ENCODE results near the gene ALDH3B2.
"Not testable (repeated sequence)": the region's sequence is repeated elsewhere in the genome, so short reads cannot be mapped to it uniquely, and the experiment has no call there.

Gene ALDH3B2

DNA sequence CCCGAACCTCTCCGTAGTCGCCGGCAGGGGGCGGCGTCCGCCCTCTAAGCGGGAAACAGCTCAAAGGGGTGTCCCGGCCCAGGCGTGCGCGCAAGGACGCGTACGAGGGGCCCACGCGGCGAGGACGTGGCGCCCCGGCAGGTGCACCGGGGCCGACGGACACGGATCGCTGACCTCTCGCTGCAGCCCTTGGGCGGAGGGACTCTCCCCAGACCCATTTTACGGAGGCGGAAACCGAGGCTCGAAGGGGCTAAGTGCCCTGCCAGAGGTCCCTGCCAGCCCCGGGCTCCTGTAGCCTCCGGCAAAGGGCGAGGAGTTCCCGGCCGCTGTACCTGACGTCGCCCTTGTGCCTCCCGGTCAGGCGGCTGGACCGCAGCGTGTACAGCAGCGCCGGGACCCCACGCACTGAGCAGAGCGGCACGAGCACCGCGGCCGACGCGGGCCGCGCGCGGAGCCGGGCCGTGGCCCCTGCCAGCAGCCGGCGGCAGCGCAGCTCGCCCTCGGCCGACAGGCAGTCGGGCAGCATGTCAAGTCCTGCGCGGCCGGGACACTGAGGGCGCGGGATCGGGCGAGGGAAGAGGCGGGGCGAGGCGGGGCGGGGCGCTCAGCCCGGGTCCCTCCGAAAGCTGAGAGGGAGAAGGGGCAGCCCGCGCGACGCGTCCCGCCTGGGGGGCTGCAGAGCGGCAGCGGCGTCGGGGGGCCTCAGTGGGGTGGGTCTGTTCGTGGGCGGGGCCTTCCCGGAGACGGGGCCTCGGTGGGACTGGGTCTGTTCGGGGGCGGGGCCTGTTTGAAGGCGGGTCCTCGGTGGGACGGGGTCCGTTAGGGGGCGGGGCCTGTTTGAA, 44.8 kb downstream of the ALDH3B2 start, which contains the start of gene NUDT8:
Gene NUDT8, minus strand, starts transcription at position 552 of the 842 bp plus-strand sequence. Its CDS starts 26 bp downstream, at position 526.
- DNase-seq (ENCODE audit: low read depth): peak; percentile 79

DNA sequence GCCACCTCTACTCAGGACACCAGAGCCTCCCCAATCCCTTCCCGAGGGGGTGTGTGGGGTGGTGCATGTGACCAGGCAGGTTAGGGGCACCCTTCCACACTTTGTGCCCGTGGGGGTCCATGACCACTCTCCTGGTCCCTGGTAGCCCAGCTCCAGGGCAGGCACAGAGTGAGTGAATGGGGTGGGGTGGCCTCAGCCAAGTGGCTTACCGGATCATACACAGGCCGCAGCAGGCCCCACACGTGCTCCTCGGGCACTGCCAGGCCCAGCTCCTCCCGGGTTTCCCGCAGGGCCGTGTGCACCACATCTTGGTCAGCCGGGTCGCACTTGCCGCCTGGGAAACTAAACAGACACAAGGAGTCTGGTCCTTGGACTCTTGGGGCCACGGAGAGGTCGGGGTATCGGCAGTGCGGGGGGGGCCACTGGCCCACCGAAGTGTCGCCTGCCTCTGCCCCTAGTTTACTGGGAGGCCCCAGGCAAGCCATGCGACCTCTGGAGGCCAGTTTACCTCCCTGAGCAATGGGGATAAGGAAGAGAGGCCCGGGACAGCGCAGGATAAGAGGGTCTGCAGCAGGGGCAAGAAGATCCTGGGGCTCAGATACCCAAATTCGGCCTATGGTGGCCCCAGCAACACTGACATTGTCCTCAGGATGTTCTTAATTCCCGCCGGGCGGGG, 45.6 kb downstream of the ALDH3B2 start:
- DNase-seq (ENCODE audit: low read depth): no peak

DNA sequence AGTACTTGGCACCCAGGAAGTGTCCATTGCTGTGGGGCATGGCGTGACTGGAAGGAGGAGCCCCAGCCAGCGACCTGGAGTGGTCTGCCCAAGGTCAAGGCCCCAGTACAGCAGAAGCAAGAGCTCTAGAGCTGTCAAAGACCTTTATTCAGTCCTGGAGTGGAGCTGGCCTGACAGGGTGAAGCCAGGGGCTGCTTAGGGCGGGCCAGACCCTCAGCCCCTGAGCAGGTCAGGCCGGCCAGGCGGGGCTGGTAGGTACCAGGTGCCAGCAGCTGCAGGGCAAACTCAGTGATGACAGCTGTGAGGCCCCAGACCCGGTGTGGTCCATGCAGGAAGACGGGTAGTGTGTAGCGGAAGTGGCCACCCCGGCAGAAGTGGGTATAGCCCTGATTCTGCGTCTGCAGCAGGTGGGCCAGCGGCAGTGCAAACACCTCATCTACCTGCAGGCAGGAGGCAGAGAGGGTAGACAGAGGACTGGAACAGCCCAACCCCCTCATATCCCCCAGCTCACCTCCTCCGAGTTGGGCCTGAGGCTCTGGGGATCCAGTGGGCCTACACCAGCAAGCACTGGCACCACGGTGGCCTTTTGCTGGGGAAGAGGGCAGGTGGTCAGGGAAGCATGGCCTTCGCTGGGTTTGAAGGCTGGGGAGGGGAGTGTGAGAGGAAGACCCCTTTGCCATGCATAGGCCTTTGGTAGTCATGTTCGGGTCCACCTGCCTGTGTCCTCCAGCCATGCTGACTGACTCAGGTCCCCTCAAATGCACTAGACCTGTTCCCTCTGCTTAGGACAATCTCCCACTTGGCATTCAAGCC, 46.4 kb downstream of the ALDH3B2 start:
- DNase-seq (ENCODE audit: low read depth): no peak

DNA sequence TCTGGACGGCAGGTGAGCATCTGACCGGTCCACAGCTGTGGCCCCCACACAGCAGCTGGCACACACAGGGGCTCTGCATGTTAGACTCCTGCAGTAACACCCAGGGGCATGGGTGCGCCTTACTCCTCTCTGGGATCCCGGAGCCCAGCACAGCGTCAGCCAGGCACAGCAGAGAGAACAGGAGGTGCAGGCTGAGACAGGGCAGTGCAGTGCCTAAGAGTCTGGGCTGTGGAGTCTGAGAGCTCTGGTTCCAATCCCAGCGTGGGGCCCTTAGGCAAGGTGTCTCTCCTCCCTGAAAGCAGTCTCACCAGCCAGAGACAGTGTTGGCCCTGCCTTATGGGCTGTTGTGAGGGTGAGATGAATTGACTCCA, 47.0 kb downstream of the ALDH3B2 start:
- no peak for DNase-seq (ENCODE audit: low read depth)

DNA sequence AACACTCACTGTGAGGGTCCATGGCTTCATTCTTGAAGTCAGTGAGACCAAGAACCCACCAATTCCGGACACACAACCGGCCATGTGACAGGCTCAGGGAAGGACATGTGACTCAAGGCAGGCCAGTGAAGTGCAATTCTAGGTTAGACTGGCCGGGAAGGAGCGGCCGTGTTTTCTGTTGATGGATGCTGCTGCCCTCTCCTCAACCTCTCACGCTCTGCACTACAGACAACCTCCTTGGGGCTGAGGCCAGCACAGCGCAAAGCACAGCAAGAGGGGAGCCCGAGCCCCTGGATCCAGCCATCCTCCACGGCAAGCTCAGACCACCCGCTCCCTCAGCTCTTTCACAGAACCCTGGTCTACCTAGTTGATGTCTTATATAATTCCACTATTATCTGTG, 47.5 kb downstream of the ALDH3B2 start:
- no peak for DNase-seq (ENCODE audit: low read depth)

DNA sequence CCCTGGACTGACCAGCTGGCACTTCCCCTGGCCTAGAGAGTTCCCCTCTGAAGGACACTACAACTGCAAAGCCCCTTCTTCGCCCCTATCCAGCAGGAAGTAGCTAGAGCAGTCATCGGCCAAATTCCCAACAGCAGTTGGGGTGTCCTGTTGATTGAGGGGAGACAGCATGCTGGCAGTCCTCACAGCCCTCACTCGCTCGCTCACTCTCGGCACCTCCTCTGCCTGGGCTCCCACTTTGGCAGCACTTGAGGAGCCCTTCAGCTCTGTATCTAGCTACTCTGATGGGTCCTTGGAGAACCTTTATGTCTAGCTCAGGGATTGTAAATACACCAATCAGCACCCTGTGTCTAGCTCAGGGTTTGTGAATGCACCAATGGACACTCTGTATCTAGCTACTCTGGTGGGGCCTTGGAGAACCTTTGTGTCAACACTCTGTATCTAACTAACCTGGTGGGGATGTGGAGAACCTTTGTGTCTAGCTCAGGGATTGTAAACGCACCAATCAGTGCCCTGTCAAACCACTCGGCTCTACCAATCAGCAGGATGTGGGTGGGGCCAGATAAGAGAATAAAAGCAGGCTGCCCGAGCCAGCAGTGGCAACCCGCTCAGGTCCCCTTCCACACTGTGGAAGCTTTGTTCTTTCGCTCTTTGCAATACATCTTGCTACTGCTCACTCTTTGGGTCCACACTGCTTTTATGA, 48.1 kb downstream of the ALDH3B2 start:
- not testable (repeated sequence) for DNase-seq (ENCODE audit: low read depth)

DNA sequence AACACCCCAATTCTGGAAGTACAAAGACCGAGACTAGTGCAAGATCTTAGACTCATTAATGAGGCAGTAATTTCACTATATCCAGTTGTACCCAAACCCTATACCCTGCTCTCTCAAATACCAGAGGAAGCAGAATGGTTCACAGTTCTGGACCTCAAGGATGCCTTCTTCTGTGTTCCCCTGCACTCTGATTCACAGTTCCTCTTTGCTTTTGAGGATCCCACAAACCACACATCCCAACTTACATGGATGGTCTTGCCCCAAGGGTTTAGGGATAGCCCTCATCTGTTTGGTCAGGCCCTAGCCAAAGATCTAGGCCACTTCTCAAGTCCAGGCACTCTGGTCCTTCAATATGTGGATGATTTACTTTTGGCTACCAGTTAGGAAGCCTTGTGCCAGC, 50.6 kb downstream of the ALDH3B2 start:
- not testable (repeated sequence) for DNase-seq (ENCODE audit: low read depth)

DNA sequence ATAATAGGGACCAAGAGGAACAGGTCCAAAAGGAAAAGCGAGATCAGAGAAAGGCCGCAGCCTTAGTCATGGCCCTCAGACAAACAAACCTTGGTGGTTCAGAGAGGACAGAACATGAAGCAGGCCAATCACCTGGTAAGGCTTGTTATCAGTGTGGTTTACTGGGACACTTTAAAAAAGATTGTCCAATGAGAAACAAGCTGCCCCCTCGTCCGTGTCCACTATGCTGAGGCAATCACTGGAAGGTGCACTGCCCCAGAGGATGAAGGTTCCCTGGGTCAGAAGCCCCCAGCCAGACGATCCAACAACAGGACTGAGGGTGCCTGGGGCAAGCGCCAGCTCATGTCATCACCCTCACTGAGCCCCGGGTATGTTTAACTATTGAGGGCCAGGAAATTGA, 51.5 kb downstream of the ALDH3B2 start:
- not testable (repeated sequence) for DNase-seq (ENCODE audit: low read depth)

DNA sequence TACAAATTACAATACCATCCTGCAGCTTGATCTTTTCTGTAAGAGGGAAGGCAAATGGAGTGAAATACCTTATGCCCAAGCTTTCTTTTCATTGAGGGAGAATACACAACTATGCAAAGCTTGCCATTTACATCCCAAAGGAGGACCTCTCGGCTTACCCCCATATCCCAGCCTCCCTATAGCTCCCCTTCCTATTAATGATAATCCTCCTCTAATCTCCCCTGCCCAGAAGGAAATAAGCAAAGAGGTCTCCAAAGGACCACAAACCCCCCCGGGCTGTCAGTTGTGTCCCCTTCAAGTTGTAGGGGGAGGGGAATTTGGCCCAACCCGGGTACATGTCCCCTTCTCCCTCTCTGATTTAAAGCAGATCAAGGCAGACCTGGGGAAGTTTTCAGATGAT, 52.5 kb downstream of the ALDH3B2 start:
- not testable (repeated sequence) for DNase-seq (ENCODE audit: low read depth)

DNA sequence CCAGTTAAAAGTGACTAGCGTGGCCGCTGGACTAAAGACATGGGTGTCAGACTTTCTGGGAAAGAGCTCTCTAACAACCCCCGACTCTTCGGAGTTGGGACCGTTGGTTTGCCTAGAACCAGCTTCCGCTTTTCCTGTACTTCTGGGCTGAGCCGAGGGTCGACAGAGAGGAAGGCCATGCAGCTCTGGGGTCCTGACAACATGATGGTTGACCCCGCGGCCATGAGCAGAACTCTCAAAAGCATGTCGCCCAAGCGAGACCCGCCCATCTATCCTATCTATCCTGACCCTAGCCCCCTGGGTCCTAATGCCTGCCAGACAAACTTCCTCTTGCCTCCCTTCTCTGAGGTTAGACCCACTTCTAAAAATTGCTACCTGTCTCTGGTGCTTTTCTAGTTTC, 53.8 kb downstream of the ALDH3B2 start:
- DNase-seq (ENCODE audit: low read depth): not testable (repeated sequence)

DNA sequence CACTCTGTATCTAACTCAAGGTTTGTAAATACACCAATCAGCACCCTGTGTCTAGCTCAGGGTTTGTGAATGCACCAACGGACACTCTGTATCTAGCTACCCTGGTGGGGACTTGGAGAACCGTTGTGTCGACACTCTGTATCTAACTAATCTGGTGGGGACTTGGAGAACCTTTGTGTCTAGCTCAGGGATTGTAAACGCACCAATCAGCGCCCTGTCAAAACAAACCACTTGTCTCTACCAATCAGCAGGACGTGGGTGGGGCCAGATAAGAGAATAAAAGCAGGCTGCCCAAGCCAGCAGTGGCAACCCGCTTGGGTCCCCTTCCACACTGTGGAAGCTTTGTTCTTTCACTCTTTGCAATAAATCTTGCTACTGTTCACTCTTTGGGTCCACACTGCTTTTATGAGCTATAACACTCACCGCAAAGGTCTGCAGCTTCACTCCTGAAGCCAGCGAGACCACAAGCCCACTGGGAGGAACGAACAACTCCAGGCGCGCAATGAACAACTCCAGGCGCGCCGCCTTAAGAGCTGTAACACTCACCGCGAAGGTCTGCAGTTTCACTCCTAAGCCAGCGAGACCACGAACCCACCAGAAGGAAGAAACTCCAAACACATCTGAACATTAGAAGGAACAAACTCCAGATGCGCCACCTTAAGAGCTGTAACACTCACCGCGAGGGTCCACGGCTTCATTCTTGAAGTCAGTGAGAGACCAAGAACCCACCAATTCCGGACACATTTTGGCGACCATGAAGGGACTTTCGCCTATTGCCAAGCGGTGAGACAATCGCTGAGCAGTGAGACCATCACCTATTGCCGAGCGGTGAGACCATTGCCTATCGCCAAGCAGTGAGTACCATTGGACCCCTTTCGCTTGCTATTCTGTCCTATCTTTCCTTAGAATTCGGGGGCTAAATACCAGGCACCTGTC, 54.5 kb downstream of the ALDH3B2 start:
- DNase-seq (ENCODE audit: low read depth): not testable (repeated sequence)

DNA sequence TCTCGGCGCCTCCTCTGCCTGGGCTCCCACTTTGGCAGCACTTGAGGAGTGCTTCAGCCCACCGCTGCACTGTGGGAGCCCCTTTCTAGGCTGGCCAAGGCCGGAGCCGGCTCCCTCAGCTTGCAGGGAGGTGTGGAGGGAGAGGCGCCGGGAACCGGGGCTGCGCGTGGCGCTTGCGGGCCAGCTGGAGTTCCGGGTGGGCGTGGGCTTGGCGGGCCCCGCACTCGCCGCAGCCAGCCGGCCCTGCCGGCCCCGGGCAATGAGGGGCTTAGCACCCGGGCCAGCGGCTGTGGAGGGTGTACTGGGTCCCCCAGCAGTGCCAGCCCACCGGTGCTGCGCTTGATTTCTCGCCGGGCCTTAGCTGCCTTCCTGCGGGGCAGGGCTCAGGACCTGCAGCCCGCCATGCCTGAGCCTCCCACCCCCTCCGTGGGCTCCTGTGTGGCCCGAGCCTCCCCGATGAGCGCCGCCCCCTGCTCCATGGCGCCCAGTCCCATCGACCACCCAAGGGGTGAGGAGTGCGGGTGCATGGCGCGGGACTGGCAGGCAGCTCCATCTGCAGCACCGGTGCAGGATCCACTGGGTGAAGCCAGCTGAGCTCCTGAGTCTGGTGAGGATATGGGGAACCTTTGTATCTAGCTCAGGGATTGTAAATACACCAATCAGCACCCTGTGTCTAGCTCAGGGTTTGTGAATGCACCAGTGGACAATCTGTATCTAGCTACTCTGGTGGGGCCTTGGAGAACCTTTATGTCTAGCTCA, 55.3 kb downstream of the ALDH3B2 start:
- DNase-seq (ENCODE audit: low read depth): not testable (repeated sequence)

DNA sequence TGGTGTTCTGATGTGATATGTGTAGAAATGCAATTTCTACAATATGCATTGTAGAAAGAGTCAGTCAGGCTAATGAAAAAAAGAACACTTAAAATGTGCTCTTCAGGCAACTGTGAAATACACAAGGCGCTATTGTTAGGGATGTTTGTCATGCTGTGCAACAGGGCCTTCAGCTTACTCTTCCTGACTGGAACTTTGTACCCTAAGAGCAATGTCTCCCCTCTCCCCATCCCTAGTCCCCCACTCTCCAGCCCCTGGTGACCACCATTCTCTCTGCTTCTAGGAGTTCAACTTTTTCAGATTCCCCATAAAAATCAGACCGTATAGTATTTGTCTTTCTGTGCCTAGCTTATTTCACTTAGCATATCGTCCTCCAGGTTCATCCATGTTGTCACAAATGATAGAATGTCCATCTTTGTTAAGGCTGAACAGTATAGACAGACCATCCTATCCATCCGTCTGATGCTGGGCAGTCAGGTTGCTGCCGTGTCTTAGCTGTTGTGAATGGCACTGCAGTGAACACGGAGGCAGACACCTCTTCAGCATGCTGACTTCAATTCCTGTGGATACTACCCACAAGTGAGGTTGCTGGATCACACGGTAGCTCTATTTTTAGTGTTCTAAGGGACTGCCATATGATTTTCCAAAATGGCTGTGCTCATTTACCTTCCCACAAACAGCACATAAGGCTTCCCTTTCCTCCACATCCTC, 57.0 kb downstream of the ALDH3B2 start:
- DNase-seq (ENCODE audit: low read depth): no peak

DNA sequence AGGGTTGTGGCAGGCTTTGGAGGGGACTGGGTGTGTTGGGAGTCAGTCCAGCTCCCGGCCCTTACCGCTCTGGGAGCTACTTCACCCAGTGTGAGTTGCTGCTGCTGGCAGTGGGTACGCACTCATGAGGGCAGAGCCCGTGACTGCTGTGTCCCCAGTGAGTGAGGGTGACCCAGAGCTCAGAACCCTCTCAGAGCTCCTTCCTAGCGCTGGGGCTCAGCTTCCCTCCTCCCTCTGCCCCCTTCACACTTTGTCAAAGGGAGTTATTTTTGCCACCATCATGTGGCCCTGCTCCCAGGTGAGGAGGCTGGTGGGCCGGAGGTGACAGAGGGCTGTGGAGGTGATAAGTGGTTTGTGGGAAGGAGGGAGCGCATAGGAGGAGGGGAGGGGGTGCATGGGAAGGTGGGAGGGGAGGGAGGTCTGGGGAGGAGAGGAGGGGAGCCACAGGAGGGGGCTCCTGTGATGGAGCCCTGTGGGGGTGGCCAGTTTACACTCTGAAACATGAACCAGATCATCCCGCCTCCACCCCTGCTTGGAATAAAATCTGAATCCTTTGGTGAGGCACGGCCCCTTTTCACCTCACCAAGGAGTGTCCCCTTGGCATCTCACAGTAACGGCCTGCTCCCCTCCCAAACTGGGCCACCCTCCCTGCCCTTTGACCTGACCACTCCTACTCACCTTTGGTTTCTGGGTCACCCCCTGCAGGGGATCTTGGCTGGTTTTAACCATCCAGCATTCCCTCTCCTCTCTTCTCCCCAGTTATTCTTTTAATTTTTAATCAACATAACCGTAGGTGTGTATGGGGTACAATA, 57.8 kb downstream of the ALDH3B2 start:
- DNase-seq (ENCODE audit: low read depth): no peak

DNA sequence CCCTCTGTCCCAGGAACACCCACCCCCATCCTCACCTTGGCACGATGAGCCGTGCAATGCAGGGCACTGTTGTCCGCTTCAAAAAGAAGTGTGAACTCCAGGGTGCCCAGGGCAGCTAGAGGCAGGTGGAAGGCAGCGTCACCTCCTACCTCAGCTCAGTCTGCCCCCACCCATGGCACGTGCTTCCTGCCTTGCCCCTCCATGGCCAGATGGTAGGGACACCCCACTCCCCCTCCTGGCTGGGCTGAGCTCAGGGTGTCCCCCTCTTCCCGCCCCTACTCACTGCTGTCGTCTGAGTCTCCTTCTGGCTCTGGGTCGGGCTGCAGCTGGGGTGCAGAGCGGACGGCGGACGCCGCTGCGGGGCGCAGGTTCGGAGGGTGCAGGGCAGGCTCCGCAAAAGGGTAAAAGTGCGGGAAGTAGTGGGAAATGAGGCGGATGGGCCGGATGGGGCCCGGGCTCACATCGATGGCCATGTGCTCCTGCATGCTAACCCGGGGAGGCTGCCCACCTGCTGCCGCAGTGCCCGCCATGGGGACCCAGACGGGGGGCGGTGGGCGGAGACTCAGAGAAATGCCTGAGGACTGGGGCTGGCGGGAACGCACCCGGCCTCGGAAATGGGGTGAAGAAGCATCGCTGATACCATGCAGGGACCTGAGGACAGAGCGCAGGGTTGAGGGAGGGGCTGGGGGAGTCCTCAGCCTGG, 58.5 kb downstream of the ALDH3B2 start:
- no peak for DNase-seq (ENCODE audit: low read depth)

DNA sequence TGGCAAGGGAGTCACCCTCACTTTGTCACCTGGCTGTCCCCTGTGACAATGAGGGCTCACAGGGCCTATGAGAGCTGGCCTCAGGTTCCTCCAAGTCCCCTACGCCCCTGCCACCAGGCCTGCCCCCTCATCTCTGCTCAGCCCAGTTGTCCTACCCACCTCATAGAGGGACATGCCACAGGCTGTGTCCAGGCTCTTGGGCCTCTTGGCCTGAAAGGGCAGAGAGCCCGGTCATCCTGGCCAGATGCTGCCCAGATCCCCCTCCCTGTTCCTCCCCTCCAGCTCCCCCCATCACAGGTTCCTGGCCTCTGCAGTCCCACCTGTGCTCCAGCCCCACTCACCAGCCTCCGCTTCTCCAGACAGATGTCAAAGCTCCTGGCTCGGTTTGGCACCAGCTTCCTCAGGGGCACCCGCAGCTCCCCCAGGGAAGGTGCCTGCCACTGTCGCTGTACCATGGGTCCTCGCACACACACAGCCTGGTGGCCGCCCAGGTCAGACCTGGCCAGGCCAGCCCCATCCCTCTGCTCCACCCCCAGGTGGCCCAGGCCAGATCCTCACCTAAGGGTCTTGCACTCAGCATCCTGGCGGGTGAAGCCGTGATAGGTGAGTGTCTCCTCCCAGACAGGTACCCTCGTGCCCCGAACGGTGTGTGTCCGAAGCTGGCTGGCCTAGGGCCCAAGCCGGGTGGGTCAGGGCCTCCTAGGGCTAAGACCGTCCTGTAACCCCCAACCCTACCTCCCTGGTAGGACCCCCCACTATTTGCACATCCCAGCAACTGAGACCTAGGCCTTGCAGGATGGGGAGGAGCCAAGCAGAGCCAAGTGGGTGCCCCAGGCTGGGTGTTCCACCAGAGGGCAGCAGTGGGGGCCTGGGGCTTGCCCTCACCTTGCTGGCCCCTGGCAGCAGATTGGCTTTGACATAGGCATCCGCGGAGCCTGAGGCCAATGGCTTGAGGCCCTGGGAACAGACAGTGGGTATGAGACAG, 59.4 kb downstream of the ALDH3B2 start:
- DNase-seq (ENCODE audit: low read depth): peak; percentile 16

Measured in stimulated activated CD8-positive, alpha-beta memory T cell treated with anti-CD3 and anti-CD28 coated beads, Interleukin-12 subunit alpha, Interleukin-12 subunit beta, amount 100 ng/mL, for 1 hour (primary cell).